DND-41 (cell line): Measurements from ENCODE around the gene ACE.

Source experiments
- ATAC-seq: fragments of 200-7000 bp; cut with Tn5 transposase; 3 replicates; pipeline ENCODE4 v1.9.1; 2021; ENCODE audit warnings: low read depth; ENCODE audit not compliant: insufficient read depth
- DNase-seq: peaks from one replicate; pipeline ENCODE4 v3.0.0-alpha.2; 2020
- H2AFZ ChIP-seq: 2 replicates; pipeline ENCODE4 v1.6.0; 2012; ENCODE audit warnings: low read depth, low read length
- H3K27ac ChIP-seq: 2 replicates; pipeline ENCODE4 v1.5.1; 2012; ENCODE audit warnings: low read length, inconsistent platforms
- H3K27me3 ChIP-seq: fragments of 200-600 bp; sonication (generic); 2 replicates; pipeline ENCODE4 v1.6.0; 2012; ENCODE audit warnings: low read length, mild to moderate bottlenecking, inconsistent platforms; ENCODE audit not compliant: insufficient read depth, poor library complexity
- H3K36me3 ChIP-seq: 2 replicates; pipeline ENCODE4 v1.5.1; 2012; ENCODE audit warnings: low read length, inconsistent platforms; ENCODE audit not compliant: insufficient read depth
- H3K4me1 ChIP-seq: 2 replicates; pipeline ENCODE4 v1.5.1; 2012; ENCODE audit warnings: mild to moderate bottlenecking, low read length; ENCODE audit not compliant: insufficient read depth
- H3K4me2 ChIP-seq: 2 replicates; pipeline ENCODE4 v1.6.0; 2012; ENCODE audit warnings: mild to moderate bottlenecking, moderate library complexity, low read length, inconsistent platforms; ENCODE audit not compliant: insufficient read depth
- H3K4me3 ChIP-seq, 2 experiments: fragments of 200-600 bp in 1 of 2; shearing (Covaris generic) in 1 of 2; 2 replicates each; pipeline ENCODE4 v1.5.1; 2012 to 2016; ENCODE audit warnings: inconsistent platforms in 2 of 2, low read length in 2 of 2, mild to moderate bottlenecking in 2 of 2, low read depth in 1 of 2, moderate library complexity in 1 of 2
- H3K79me2 ChIP-seq: 2 replicates; pipeline ENCODE4 v1.6.0; 2012; ENCODE audit warnings: low read length, inconsistent platforms; ENCODE audit not compliant: insufficient read depth
- H3K9ac ChIP-seq: 2 replicates; pipeline ENCODE4 v1.6.0; 2012; ENCODE audit warnings: low read depth, mild to moderate bottlenecking, inconsistent platforms, low read length, moderate library complexity
- H3K9me3 ChIP-seq: 2 replicates; pipeline ENCODE4 v1.5.1; 2012; ENCODE audit warnings: low read length, moderate library complexity, mild to moderate bottlenecking, inconsistent platforms; ENCODE audit not compliant: insufficient read depth, severe bottlenecking
- H4K20me1 ChIP-seq: 2 replicates; pipeline ENCODE4 v1.6.0; 2012; ENCODE audit warnings: low read length; ENCODE audit not compliant: insufficient read depth
- EZH2 ChIP-seq: IDR thresholded peaks from 3 replicates; pipeline ENCODE4 v1.6.1; 2012; ENCODE audit warnings: borderline replicate concordance, low read depth, mild to moderate bottlenecking, moderate library complexity, low read length, inconsistent platforms; ENCODE audit not compliant: severe bottlenecking
- TF ChIP-seq, protein P1 (sequence below): IDR thresholded peaks from 2 replicates; pipeline ENCODE4 v1.5.1; 2012; ENCODE audit warnings: borderline replicate concordance, low read length, moderate library complexity, mild to moderate bottlenecking; ENCODE audit not compliant: poor library complexity, severe bottlenecking; ENCODE audit errors: extremely low read depth

Gene ACE

GRCh38 chr17:63437287-63438091, 39.4 kb upstream of the ACE start:
- H3K4me3 ChIP-seq, result no peak overlapping the region
- H3K36me3 ChIP-seq, result no peaks in the 10 kb centered on the region
- no peak overlapping the region for H2AFZ ChIP-seq
- no peak overlapping the region for H3K27ac ChIP-seq
- no peak overlapping the region for H3K4me2 ChIP-seq
- peaks cover 38% of the 10 kb centered on the region for H3K4me1 ChIP-seq
- no peaks in the 10 kb centered on the region for H3K79me2 ChIP-seq
- DNase-seq, result no peak
- no peaks in the 10 kb centered on the region for H4K20me1 ChIP-seq
- no peaks in the 10 kb centered on the region for H3K27me3 ChIP-seq
- no peak overlapping the region for H3K9ac ChIP-seq
- ATAC-seq, result no peak
- TF ChIP-seq, protein P1, sequence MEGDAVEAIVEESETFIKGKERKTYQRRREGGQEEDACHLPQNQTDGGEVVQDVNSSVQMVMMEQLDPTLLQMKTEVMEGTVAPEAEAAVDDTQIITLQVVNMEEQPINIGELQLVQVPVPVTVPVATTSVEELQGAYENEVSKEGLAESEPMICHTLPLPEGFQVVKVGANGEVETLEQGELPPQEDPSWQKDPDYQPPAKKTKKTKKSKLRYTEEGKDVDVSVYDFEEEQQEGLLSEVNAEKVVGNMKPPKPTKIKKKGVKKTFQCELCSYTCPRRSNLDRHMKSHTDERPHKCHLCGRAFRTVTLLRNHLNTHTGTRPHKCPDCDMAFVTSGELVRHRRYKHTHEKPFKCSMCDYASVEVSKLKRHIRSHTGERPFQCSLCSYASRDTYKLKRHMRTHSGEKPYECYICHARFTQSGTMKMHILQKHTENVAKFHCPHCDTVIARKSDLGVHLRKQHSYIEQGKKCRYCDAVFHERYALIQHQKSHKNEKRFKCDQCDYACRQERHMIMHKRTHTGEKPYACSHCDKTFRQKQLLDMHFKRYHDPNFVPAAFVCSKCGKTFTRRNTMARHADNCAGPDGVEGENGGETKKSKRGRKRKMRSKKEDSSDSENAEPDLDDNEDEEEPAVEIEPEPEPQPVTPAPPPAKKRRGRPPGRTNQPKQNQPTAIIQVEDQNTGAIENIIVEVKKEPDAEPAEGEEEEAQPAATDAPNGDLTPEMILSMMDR, result no peak
- no peak for TF ChIP-seq EZH2
- no peaks in the 10 kb centered on the region for H3K9me3 ChIP-seq

DNA sequence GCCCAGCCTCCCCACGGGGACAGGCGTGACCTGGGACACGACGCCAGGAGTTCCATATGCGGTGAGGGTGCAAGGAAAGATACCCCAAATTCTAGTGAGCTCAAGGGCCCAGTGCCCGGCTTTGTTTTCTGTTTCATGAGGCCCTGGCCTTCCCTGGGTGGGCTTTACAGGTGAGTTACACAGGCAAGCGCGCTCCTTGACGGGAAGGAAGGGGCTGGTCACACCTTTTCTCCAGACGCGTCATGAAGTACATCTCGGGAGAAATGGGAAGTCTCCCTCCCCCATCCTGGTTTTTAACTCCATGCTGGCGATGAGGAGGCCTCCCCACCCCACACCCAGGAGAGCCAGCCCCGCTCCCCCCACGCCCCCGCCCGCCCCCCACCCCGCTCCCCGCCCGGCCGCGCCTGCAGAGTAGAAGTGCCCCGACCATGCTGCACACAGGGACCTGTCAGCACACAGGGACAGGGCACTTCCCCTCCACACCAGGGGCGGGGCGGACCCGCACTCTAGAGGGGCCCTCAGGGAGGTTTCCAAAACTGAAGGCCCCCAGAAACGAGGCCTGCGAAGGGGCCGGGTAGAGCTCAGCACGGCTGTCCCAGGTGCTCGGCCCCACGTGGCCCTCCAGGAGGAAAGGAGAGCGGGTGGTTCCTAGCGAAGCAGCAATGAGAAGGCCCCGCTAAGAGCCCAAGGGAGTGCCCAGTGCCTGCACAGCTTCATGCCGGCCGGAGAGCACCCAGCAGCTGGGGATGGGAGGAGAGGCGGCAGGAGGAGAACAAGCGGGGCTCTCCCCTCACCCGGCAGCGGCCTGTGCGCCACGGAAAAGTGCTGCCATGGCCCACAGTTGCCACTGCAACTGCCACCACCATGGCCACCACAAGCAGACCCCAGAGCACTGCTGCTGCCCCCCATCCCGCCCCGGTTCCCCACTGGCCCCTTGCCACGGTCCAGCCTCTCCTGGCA, 38.5 kb upstream of the ACE start:
- Histone ChIP-seq H3K9ac (no peak overlapping the region), H3K4me2 (no peak overlapping the region), H3K79me2 (no peaks in the 10 kb centered on the region), H3K27me3 (no peaks in the 10 kb centered on the region), H3K27ac (no peak overlapping the region), H2AFZ (no peak overlapping the region), H3K9me3 (no peaks in the 10 kb centered on the region), H3K4me1 (peaks cover 29% of the 10 kb centered on the region), H3K4me3 (no peak overlapping the region), H3K36me3 (no peaks in the 10 kb centered on the region), H4K20me1 (no peaks in the 10 kb centered on the region)
- no peak for ATAC-seq
- no peak for DNase-seq
- no peak for TF ChIP-seq EZH2
- TF ChIP-seq, protein P1, result no peak

GRCh38 chr17:63439687-63440086, 37.2 kb upstream of the ACE start:
- H3K36me3 ChIP-seq, result no peaks in the 10 kb centered on the region
- H3K9me3 ChIP-seq, result no peaks in the 10 kb centered on the region
- H3K4me1 ChIP-seq, result peaks cover 16% of the 10 kb centered on the region
- H3K4me3 ChIP-seq, result no peak overlapping the region
- H3K9ac ChIP-seq, result no peak overlapping the region
- H3K4me2 ChIP-seq, result no peak overlapping the region
- H3K79me2 ChIP-seq, result no peaks in the 10 kb centered on the region
- H3K27ac ChIP-seq, result no peak overlapping the region
- DNase-seq (peak; percentile 35), ATAC-seq (peak; percentile 45)
- H2AFZ ChIP-seq, result no peak overlapping the region
- no peaks in the 10 kb centered on the region for H3K27me3 ChIP-seq
- TF ChIP-seq EZH2, result no peak
- TF ChIP-seq, protein P1, result no peak
- no peaks in the 10 kb centered on the region for H4K20me1 ChIP-seq
